OCI-LY1 (cell line): ENCODE measurements around the gene NFIB.

Experiments used
- EZH2 ChIP-seq: fragments of 200-600 bp; sonication (generic), shearing (Covaris generic); IDR thresholded peaks from 2 replicates; pipeline ENCODE4 v1.8.0; 2017; ENCODE audit warnings: borderline replicate concordance, mixed run types, mild to moderate bottlenecking, antibody characterized with exemption, low read length, moderate library complexity, mixed read lengths
- TF ChIP-seq, protein P1 (sequence below): fragments of 200-600 bp; sonication (generic), shearing (Covaris generic); IDR thresholded peaks from 2 replicates; pipeline ENCODE4 v1.5.1; 2017; ENCODE audit warnings: mild to moderate bottlenecking, antibody characterized with exemption, low read length, moderate library complexity, mixed read lengths

GRCh38 chr9:14298601-14299022 is 15.3 kb downstream of the NFIB start:
- TF ChIP-seq, protein P1, sequence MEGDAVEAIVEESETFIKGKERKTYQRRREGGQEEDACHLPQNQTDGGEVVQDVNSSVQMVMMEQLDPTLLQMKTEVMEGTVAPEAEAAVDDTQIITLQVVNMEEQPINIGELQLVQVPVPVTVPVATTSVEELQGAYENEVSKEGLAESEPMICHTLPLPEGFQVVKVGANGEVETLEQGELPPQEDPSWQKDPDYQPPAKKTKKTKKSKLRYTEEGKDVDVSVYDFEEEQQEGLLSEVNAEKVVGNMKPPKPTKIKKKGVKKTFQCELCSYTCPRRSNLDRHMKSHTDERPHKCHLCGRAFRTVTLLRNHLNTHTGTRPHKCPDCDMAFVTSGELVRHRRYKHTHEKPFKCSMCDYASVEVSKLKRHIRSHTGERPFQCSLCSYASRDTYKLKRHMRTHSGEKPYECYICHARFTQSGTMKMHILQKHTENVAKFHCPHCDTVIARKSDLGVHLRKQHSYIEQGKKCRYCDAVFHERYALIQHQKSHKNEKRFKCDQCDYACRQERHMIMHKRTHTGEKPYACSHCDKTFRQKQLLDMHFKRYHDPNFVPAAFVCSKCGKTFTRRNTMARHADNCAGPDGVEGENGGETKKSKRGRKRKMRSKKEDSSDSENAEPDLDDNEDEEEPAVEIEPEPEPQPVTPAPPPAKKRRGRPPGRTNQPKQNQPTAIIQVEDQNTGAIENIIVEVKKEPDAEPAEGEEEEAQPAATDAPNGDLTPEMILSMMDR = no peak
- TF ChIP-seq EZH2 = no peak
